ENCODE measurements around the gene USH2A. TPM values are rescaled to one million over a fixed set of nuclear protein-coding genes. Genes with fewer than 3 reads are reported as not detected.

Gene USH2A
- total RNA-seq, 3 donors from 2014 or later = not detected

DNA sequence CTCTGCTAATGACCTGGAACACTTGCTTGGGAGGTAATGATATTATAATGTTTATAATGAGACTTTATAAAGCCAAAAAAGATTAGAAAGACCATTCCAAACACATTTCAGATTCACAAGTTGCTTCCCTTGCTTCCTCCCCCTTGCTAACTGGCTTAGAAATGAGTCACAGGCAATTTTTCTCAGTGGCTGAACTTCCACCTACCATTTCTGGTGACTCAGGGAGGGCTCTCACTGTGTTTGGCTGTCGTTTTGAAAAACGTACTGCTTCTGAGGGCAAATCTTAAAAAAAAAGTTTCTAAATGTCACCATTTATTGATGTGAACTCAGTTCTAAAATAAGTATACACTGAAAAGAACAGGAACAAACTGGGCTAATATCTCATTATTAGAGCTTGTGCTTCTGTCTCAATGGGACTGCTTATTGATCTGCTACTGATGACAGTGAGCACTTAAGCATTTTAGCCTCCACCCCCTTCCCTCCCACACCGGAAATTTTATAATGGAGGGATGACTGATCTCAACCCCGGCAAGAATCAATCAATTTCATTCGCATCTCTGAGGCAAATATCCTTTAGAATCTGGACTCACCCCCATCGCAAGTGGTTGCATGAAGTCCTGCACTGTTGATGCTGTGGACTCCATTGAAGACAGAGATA lies 577.9 kb downstream of the USH2A start:
- Mint-ChIP-seq H3K4me1 (ENCODE audit: low read depth) (no peaks in the 10 kb centered on the region), H3K36me3 (ENCODE audit: insufficient read depth) (no peaks in the 10 kb centered on the region), H3K27me3 (ENCODE audit: low read depth) (no peaks in the 10 kb centered on the region), H3K4me3 (no peak overlapping the region), H3K9me3 (peaks cover 22% of the 10 kb centered on the region)
- DNase-seq (no peak), ATAC-seq (no peak)

- Mint-ChIP-seq H3K9me3 (peaks cover 22% of the 10 kb centered on the region), H3K36me3 (ENCODE audit: insufficient read depth) (no peaks in the 10 kb centered on the region), H3K27me3 (ENCODE audit: low read depth) (no peaks in the 10 kb centered on the region), H3K4me3 (no peak overlapping the region), H3K4me1 (ENCODE audit: low read depth) (no peaks in the 10 kb centered on the region)
- DNase-seq = no peak
- no peak for ATAC-seq
Measured at GRCh38 chr1:215844777-215845176, 578.5 kb downstream of the USH2A start.

GRCh38 chr1:215844266-215844665 lies 579.0 kb downstream of the USH2A start:
- Mint-ChIP-seq H3K27me3 (ENCODE audit: low read depth) (no peaks in the 10 kb centered on the region), H3K4me3 (no peak overlapping the region), H3K36me3 (ENCODE audit: insufficient read depth) (no peaks in the 10 kb centered on the region), H3K9me3 (peaks cover 22% of the 10 kb centered on the region), H3K4me1 (ENCODE audit: low read depth) (no peaks in the 10 kb centered on the region)
- DNase-seq (no peak), ATAC-seq (no peak)

- Mint-ChIP-seq H3K9me3 (peaks cover 22% of the 10 kb centered on the region), H3K36me3 (ENCODE audit: insufficient read depth) (no peaks in the 10 kb centered on the region), H3K4me1 (ENCODE audit: low read depth) (no peaks in the 10 kb centered on the region), H3K27me3 (ENCODE audit: low read depth) (no peaks in the 10 kb centered on the region), H3K4me3 (no peak overlapping the region)
- DNase-seq (no peak), ATAC-seq (no peak)
Measured at GRCh38 chr1:215842905-215843304, 580.3 kb downstream of the USH2A start.

DNA sequence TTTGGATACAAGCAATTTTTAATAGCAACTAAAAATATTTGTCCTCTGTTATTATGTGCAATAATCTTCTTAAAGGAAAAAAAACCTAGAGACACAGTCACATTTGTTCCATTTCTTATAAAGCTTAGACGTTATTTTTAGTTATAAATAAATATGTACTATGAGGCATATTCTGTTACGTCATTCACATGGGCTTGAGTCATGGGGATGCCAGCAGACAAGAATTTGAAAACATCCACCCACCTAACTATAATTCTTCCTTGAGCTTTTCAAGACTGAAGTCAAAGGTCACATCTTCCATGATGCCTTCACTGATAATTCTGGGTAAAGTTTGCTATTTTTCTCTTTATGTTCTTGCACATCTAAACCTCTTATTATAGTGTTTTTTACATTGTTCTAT lies 587.3 kb downstream of the USH2A start:
- ATAC-seq (no peak), DNase-seq (no peak)
- no peak overlapping the region for H3K4me3 Mint-ChIP-seq
- no peaks in the 10 kb centered on the region for H3K4me1 Mint-ChIP-seq (ENCODE audit: low read depth)
- H3K9me3 Mint-ChIP-seq = peaks cover 8% of the 10 kb centered on the region
- no peaks in the 10 kb centered on the region for H3K27me3 Mint-ChIP-seq (ENCODE audit: low read depth)
- no peaks in the 10 kb centered on the region for H3K36me3 Mint-ChIP-seq (ENCODE audit: insufficient read depth)

- no peak for DNase-seq
- H3K4me3 Mint-ChIP-seq = no peak overlapping the region
- ATAC-seq = no peak
- H3K4me1 Mint-ChIP-seq (ENCODE audit: low read depth) = no peaks in the 10 kb centered on the region
- peaks cover 16% of the 10 kb centered on the region for H3K9me3 Mint-ChIP-seq
- no peaks in the 10 kb centered on the region for H3K36me3 Mint-ChIP-seq (ENCODE audit: insufficient read depth)
- H3K27me3 Mint-ChIP-seq (ENCODE audit: low read depth) = no peaks in the 10 kb centered on the region
Measured at GRCh38 chr1:215833941-215834729, 589.1 kb downstream of the USH2A start.

GRCh38 chr1:215830226-215830810 lies 592.9 kb downstream of the USH2A start:
- peaks cover 28% of the 10 kb centered on the region for H3K9me3 Mint-ChIP-seq
- no peaks in the 10 kb centered on the region for H3K27me3 Mint-ChIP-seq (ENCODE audit: low read depth)
- no peak overlapping the region for H3K4me3 Mint-ChIP-seq
- ATAC-seq (no peak), DNase-seq (no peak)
- H3K4me1 Mint-ChIP-seq (ENCODE audit: low read depth) = no peaks in the 10 kb centered on the region
- no peaks in the 10 kb centered on the region for H3K36me3 Mint-ChIP-seq (ENCODE audit: insufficient read depth)

- no peaks in the 10 kb centered on the region for H3K36me3 Mint-ChIP-seq (ENCODE audit: insufficient read depth)
- no peaks in the 10 kb centered on the region for H3K27me3 Mint-ChIP-seq (ENCODE audit: low read depth)
- DNase-seq (no peak), ATAC-seq (no peak)
- H3K9me3 Mint-ChIP-seq = peaks cover 22% of the 10 kb centered on the region
- no peaks in the 10 kb centered on the region for H3K4me1 Mint-ChIP-seq (ENCODE audit: low read depth)
- H3K4me3 Mint-ChIP-seq = no peak overlapping the region
Measured at GRCh38 chr1:215825056-215825455, 598.2 kb downstream of the USH2A start.

DNA sequence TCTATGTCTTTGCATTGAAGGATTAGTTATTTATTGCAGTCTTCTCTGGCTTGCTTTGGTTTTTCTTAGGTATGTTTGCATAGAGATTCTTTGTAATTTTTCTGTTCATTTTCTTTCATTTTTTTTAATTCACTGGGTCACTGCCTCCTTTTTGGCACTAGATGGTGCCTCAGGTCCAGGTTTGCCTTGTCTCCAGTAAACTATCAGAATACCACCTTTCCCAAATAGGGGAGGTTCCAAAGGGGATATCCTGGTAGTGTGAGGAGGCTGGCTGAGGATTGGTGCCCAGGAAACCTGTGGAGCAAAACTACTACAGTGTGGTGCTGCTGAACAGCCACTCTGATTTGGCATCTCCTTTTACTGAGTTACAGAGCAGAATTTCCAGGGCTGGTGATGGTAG lies 599.0 kb downstream of the USH2A start:
- H3K4me3 Mint-ChIP-seq = no peak overlapping the region

GRCh38 chr1:215819114-215819513 lies 604.1 kb downstream of the USH2A start:
- ATAC-seq (no peak), DNase-seq (no peak)
- Mint-ChIP-seq H3K9me3 (peaks cover 5% of the 10 kb centered on the region), H3K4me3 (no peak overlapping the region), H3K36me3 (ENCODE audit: insufficient read depth) (no peaks in the 10 kb centered on the region), H3K4me1 (ENCODE audit: low read depth) (no peaks in the 10 kb centered on the region), H3K27me3 (ENCODE audit: low read depth) (no peaks in the 10 kb centered on the region)

More for the DNA sequence above, 599.0 kb downstream of the USH2A start:
- no peak for ATAC-seq
- Mint-ChIP-seq H3K9me3 (peaks cover 17% of the 10 kb centered on the region), H3K27me3 (ENCODE audit: low read depth) (no peaks in the 10 kb centered on the region), H3K4me1 (ENCODE audit: low read depth) (no peaks in the 10 kb centered on the region), H3K36me3 (ENCODE audit: insufficient read depth) (no peaks in the 10 kb centered on the region)
- DNase-seq = no peak

DNA sequence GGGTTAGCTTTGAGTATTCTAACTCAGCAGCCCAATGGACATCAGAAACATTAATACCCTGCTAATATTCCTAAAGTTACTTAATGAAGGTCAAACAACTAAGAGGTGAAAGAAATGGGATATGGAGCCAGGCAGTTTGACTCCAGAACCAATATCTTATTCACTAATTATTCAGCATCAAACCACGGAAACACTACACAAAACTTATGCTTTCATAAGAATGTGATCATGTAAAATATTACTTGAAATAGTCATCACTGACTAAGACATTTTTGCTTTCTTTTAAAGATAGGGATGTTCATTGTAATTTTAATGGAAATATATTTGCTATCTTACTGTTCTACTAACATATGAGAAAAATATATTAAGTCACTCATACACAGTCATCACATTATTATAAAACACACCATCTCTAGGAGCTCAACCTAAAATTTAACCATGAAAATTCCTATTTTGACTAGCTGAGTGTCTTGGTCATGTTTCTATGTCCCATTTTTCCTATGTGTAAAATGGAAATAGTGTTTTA lies 615.3 kb downstream of the USH2A start:
- no peak for ATAC-seq
- no peaks in the 10 kb centered on the region for H3K36me3 Mint-ChIP-seq (ENCODE audit: insufficient read depth)
- no peak overlapping the region for H3K4me3 Mint-ChIP-seq
- no peaks in the 10 kb centered on the region for H3K27me3 Mint-ChIP-seq (ENCODE audit: low read depth)
- DNase-seq = no peak
- no peaks in the 10 kb centered on the region for H3K4me1 Mint-ChIP-seq (ENCODE audit: low read depth)
- peaks cover 21% of the 10 kb centered on the region for H3K9me3 Mint-ChIP-seq

- Mint-ChIP-seq H3K4me3 (no peak overlapping the region), H3K27me3 (ENCODE audit: low read depth) (no peaks in the 10 kb centered on the region), H3K9me3 (peaks cover 13% of the 10 kb centered on the region), H3K36me3 (ENCODE audit: insufficient read depth) (no peaks in the 10 kb centered on the region), H3K4me1 (ENCODE audit: low read depth) (no peaks in the 10 kb centered on the region)
- ATAC-seq = no peak
- DNase-seq = no peak
Measured at GRCh38 chr1:215807218-215807617, 616.0 kb downstream of the USH2A start.

- Mint-ChIP-seq H3K4me1 (ENCODE audit: low read depth) (no peaks in the 10 kb centered on the region), H3K9me3 (peaks cover 11% of the 10 kb centered on the region), H3K27me3 (ENCODE audit: low read depth) (no peaks in the 10 kb centered on the region), H3K36me3 (ENCODE audit: insufficient read depth) (no peaks in the 10 kb centered on the region), H3K4me3 (no peak overlapping the region)
- ATAC-seq (no peak), DNase-seq (no peak)
Measured at GRCh38 chr1:215797859-215798258, 625.4 kb downstream of the USH2A start.

GRCh38 chr1:215794156-215794555 lies 629.1 kb downstream of the USH2A start:
- ATAC-seq (no peak), DNase-seq (no peak)
- no peaks in the 10 kb centered on the region for H3K4me1 Mint-ChIP-seq (ENCODE audit: low read depth)
- H3K4me3 Mint-ChIP-seq = no peak overlapping the region
- no peaks in the 10 kb centered on the region for H3K36me3 Mint-ChIP-seq (ENCODE audit: insufficient read depth)
- H3K27me3 Mint-ChIP-seq (ENCODE audit: low read depth) = no peaks in the 10 kb centered on the region
- peaks cover 4% of the 10 kb centered on the region for H3K9me3 Mint-ChIP-seq

- DNase-seq (no peak), ATAC-seq (no peak)
- no peaks in the 10 kb centered on the region for H3K4me1 Mint-ChIP-seq (ENCODE audit: low read depth)
- H3K9me3 Mint-ChIP-seq = no peaks in the 10 kb centered on the region
- H3K4me3 Mint-ChIP-seq = no peak overlapping the region
- H3K36me3 Mint-ChIP-seq (ENCODE audit: insufficient read depth) = no peaks in the 10 kb centered on the region
- H3K27me3 Mint-ChIP-seq (ENCODE audit: low read depth) = no peaks in the 10 kb centered on the region
Measured at GRCh38 chr1:215793180-215793579, 630.1 kb downstream of the USH2A start.
